Measurements from ENCODE around the gene CCDC3. TPM values are rescaled to one million over a fixed set of nuclear protein-coding genes. Genes with fewer than 3 reads are reported as not detected.
"Not testable (repeated sequence)": the region's sequence is repeated elsewhere in the genome, so short reads cannot be mapped to it uniquely, and the experiment has no call there.

The CCDC3 gene
- total and polyA plus RNA-seq, 5 experiments from 2014 or later: 0.10 TPM; not detected in 4

DNA sequence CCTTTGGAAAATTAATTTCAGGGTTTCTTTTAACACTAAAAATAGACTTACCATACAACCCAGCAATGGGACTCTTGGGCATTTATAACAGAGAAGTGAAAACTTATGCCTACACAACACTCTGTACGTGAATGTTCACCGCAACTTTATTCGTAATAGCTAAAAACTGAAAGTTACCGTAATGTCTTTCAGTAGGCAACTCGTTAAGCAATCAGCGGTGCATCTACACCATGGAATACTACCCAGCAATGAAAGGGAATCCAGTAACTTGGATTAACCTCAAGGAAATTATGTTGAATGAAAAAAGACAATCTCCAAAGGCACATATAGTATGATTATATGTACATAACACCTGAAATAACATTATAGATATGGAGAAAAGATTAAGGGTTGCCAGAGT is 16.2 kb downstream of the CCDC3 start:
- H3K9me3 Mint-ChIP-seq: peaks cover 0 to 14% (median 5%) of the 10 kb centered on the region in 9 donors
- H3K4me3 Mint-ChIP-seq: no peak overlapping the region
- peaks cover 0 to 11% (median 3%) of the 10 kb centered on the region in 5 donors for H3K27me3 Mint-ChIP-seq
- DNase-seq (no peak), ATAC-seq (no peak)
- H3K4me1 Mint-ChIP-seq: no peaks in the 10 kb centered on the region
- POLR2A ChIA-PET: no interaction called here
- no peak overlapping the region for H3K27ac Mint-ChIP-seq
- H3K36me3 Mint-ChIP-seq: peaks cover 0 to 11% (median 0%) of the 10 kb centered on the region in 3 donors

DNA sequence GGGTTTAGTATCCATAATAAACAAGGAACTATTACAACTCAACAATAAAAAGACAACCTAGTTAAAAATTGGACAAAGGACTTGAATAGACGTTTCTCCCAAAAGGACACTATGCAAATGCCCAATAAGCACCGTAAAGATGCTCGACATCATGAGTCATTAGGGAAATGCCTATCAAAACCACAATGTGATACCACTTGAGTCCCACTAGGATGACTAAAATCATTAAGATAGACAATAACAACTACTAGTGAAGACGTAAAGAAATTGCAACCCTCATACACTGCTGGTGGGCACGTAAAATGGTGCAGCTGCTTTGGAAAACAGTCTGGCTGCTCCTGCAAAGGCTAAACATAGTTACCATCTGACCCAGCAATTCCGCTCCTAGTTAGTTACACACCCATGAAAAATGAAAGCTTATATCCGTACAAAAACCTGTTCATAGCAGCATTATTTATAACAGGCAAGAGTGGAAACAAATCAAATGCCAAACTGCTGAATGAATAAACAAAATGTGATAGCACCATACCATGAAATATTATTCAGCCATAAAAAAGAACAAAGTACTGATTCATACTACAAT is 17.3 kb downstream of the CCDC3 start:
- H3K4me3 Mint-ChIP-seq: no peak overlapping the region
- peaks cover 0 to 17% (median 8%) of the 10 kb centered on the region in 5 donors for H3K27me3 Mint-ChIP-seq
- ATAC-seq (no peak), DNase-seq (no peak)
- POLR2A ChIA-PET: no interaction called here
- no peak overlapping the region for H3K27ac Mint-ChIP-seq
- H3K4me1 Mint-ChIP-seq: no peaks in the 10 kb centered on the region
- peaks cover 0 to 11% (median 0%) of the 10 kb centered on the region in 3 donors for H3K36me3 Mint-ChIP-seq
- peaks cover 0 to 14% (median 5%) of the 10 kb centered on the region in 9 donors for H3K9me3 Mint-ChIP-seq

DNA sequence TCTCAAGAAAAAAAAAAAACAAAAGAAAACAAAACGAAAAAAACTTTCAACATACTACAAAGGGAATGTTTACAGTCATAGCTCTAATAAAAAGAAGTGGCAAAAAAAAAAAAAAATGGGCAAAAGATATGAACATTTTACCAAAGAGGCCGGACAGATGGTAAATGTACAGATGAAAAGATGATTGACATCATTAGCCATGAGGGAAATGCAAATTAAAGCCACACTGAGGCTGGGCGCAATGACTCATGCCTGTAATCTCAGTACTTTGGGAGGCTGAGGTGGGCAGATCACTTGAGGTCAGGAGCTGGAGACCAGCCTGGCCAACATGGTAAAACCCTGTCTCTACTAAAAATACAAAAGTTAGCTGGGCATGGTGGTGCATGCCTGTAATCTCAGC is 17.9 kb downstream of the CCDC3 start:
- peaks cover 0 to 14% (median 5%) of the 10 kb centered on the region in 9 donors for H3K9me3 Mint-ChIP-seq
- H3K4me1 Mint-ChIP-seq: not testable (repeated sequence)

DNA sequence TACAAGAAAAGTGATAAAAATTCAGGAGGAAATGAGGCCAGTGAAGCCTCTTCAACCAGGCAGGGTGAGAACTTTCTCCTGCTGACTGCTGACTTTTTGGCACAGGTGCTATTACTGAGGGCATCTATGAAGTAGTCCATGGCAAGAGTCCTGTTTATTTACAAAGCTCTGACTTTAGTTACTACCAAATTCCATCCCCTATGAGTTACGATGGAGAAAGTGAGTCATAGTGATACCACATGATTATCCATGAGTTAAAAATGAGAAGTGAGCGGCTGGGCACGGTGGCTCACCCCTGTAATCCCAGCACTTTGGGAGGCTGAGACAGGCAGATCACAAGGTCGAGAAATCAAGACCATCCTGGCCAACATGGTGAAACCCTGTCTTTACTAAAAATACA is 19.9 kb downstream of the CCDC3 start:
- Mint-ChIP-seq H3K9me3 (peaks cover 0 to 14% (median 5%) of the 10 kb centered on the region in 9 donors), H3K27me3 (peaks cover 8 to 32% (median 17%) of the 10 kb centered on the region in 5 donors), H3K27ac (no peak overlapping the region), H3K4me3 (no peak overlapping the region), H3K36me3 (peaks cover 0 to 11% (median 0%) of the 10 kb centered on the region in 3 donors), H3K4me1 (no peaks in the 10 kb centered on the region)
- DNase-seq: no peak
- no peak for ATAC-seq
- POLR2A ChIA-PET: no interaction called here

More for the DNA sequence above, 17.9 kb downstream of the CCDC3 start:
- DNase-seq, H3K27ac Mint-ChIP-seq, H3K4me3 Mint-ChIP-seq, ATAC-seq: not testable (repeated sequence)
- peaks cover 3 to 21% (median 15%) of the 10 kb centered on the region in 5 donors for H3K27me3 Mint-ChIP-seq
- peaks cover 0 to 11% (median 0%) of the 10 kb centered on the region in 3 donors for H3K36me3 Mint-ChIP-seq
- POLR2A ChIA-PET: interaction anchor here (0.6 kb wide), 1 partner anchor 15 kb away, joined by 3 read pairs; no protein-coding TSS in a partner anchor

DNA sequence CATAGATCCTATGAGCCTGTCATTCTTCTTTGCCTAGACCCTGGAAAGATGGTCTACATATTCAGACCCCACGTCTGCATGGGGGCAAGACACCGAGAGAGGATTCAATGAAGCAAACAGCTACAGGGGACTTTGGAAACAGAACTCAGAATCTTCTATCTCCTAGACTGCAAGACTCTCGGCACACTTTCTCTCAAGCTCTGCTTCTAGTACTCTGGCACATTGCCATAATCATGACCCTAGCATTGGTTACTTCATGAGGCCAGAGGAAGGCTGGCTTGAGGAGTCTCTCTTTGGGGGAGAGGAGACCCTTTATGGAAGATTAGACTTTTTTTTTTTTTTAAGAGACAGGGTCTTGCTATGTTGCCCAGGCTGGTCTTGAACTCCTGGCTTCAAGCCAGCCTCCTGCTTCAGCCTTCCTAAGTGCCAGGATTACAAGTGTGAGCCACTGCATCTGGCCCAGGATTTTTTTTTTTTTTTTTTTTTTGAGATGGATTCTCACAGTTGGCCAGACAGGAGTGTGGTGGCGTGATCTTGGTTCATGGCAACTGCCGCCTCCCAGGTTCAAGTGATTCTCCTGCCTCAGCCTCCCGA is 20.7 kb downstream of the CCDC3 start:
- H3K4me1 Mint-ChIP-seq: no peaks in the 10 kb centered on the region
- peaks cover 0 to 14% (median 5%) of the 10 kb centered on the region in 9 donors for H3K9me3 Mint-ChIP-seq
- POLR2A ChIA-PET: no interaction called here
- ATAC-seq (no peak), DNase-seq (no peak)
- H3K27ac Mint-ChIP-seq: no peak overlapping the region
- peaks cover 13 to 34% (median 24%) of the 10 kb centered on the region in 5 donors for H3K27me3 Mint-ChIP-seq
- no peak overlapping the region for H3K4me3 Mint-ChIP-seq
- peaks cover 0 to 11% (median 0%) of the 10 kb centered on the region in 3 donors for H3K36me3 Mint-ChIP-seq

DNA sequence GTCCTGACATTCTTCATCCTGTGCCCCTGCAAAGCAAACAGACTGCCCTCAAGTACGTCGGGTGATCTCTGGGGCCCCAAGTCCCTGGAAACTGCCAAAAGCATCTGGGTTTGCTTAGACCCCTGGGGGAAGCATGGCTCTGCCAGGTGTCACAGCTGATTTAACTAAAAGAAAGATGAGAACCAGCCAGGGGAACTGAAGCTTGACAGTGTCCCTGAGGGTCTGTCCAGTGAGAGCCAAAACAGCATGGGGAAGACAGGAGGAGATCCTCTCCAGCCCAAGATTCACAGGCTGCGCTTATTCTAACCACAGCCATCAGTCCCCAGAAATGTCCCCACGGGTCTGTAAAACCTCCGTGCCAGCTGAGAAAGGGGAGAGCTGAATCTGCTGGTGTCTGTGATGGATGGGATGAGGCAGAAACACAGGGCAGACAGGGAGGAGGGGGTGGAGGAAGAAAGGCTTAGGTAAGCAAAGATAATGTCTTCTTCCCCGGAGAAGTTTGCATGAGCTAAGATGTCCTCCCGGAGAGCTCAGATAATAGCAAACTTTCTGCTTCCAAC is 21.3 kb downstream of the CCDC3 start:
- peaks cover 14 to 34% (median 28%) of the 10 kb centered on the region in 5 donors for H3K27me3 Mint-ChIP-seq
- ATAC-seq: no peak

DNA sequence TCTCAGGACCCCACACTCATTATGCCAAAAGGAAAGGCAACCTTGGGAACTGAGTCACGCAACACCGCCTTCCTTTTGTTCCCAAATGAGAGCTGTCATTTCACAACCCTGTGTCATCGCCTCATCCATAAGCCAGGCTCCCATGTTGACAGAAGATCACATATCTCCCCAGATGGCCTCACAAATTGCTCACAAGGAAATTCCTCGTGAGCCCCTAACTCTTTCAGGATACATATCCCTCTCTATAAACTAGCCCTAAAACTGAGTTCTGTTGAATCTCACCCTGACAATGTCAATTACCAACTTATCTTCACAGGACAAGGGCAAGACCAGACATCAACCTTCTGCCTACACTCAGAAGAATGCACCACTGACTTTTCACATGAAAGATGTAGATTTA is 22.6 kb downstream of the CCDC3 start:
- ATAC-seq: no peak
- Mint-ChIP-seq H3K27me3 (peaks cover 14 to 34% (median 30%) of the 10 kb centered on the region in 5 donors), H3K4me3 (no peak overlapping the region), H3K36me3 (peaks cover 0 to 5% (median 0%) of the 10 kb centered on the region in 3 donors), H3K9me3 (peaks cover 0 to 8% (median 0%) of the 10 kb centered on the region in 9 donors), H3K4me1 (no peaks in the 10 kb centered on the region), H3K27ac (no peak overlapping the region)
- POLR2A ChIA-PET: no interaction called here
- DNase-seq: no peak

More for the DNA sequence above, 21.3 kb downstream of the CCDC3 start:
- Mint-ChIP-seq H3K27ac (peak overlapping the region in 1 of 10 donors; percentile 39), H3K36me3 (peaks cover 0 to 11% (median 0%) of the 10 kb centered on the region in 3 donors), H3K4me1 (no peaks in the 10 kb centered on the region), H3K4me3 (no peak overlapping the region), H3K9me3 (peaks cover 0 to 14% (median 3%) of the 10 kb centered on the region in 9 donors)
- no peak for DNase-seq
- POLR2A ChIA-PET: no interaction called here

DNA sequence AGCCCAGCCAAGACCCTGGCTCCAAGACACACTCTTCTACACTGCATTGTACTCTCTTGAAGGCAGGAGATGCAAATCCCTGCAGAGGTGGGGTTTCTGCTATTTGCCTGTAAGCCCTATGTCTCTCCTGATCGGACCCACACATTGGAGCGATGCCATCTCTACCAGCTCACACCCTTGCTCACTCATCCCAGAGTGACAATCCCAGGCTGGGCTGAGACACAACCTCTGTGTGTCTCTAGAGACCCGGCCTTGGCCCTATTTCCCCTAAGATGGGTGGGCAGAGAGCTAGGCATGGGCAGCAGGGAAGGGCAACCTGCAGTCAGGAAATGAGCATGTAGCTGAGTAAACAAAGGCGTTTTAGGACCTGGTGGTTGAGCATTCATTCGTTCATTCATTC is 25.6 kb downstream of the CCDC3 start:
- Mint-ChIP-seq H3K36me3 (no peaks in the 10 kb centered on the region), H3K9me3 (no peaks in the 10 kb centered on the region), H3K4me3 (no peak overlapping the region), H3K4me1 (no peaks in the 10 kb centered on the region), H3K27me3 (peaks cover 17 to 42% (median 35%) of the 10 kb centered on the region in 5 donors), H3K27ac (no peak overlapping the region)
- POLR2A ChIA-PET: no interaction called here
- DNase-seq: no peak
- ATAC-seq: no peak

DNA sequence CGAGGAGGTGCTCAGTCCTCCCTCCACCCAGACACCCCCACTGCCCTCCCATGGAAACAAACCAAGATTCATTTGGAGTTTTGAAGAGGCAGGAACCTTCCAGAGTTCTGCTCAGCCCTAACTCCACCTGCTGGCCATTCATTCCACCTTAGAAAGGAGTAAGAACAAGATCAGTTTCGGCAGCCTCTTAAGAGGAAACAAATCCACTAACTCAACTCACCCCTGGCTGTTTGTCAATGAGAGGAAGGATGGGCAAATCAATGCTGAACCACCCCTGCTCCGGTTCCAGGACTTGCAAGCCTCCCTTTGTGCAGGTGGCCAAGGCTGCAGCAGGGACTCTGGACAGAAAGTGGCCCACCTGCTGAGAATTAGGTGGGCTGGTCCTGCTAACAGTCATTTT is 26.2 kb downstream of the CCDC3 start:
- no peak overlapping the region for H3K27ac Mint-ChIP-seq
- no peak for DNase-seq
- peaks cover 13 to 42% (median 29%) of the 10 kb centered on the region in 5 donors for H3K27me3 Mint-ChIP-seq
- H3K36me3 Mint-ChIP-seq: no peaks in the 10 kb centered on the region
- ATAC-seq: no peak
- POLR2A ChIA-PET: no interaction called here
- H3K9me3 Mint-ChIP-seq: no peaks in the 10 kb centered on the region
- no peak overlapping the region for H3K4me3 Mint-ChIP-seq
- no peaks in the 10 kb centered on the region for H3K4me1 Mint-ChIP-seq

DNA sequence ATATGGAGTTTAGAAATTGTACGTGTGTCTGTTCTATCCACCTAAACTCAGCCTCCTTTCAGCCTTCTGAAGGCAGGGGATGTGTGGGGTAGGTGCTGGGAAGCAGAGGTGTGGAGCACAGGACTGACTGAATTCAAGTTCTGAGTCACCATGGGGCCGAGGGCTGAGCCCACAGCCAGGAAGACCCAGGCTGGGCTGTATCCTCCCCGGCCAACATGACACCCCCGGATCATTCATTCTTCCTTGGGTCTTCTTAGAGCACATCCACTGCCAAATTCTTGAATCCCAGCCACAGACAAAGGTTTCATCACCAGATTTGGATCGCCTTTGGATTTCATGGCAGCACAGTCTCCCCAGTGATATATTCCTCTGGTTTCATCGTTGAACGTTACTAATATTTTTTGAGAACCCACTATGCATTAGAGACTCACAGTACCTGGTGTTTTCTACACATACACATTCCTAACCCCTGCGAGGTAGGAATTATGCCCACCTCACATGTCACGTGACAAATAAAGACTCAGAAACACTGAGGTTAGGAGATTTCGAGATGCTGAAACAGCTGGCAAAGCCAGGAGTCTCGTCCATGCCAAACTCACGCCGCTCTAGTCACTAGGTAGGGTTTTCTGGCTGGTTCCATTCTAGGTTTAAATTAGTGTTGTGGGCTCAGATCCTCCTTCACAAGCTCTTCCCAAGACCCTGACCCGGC is 26.9 kb downstream of the CCDC3 start:
- POLR2A ChIA-PET: no interaction called here
- peaks cover 15 to 38% (median 26%) of the 10 kb centered on the region in 5 donors for H3K27me3 Mint-ChIP-seq
- no peak overlapping the region for H3K27ac Mint-ChIP-seq
- no peak overlapping the region for H3K4me3 Mint-ChIP-seq
- no peaks in the 10 kb centered on the region for H3K36me3 Mint-ChIP-seq
- H3K9me3 Mint-ChIP-seq: peaks cover 0 to 4% (median 0%) of the 10 kb centered on the region in 9 donors
- ATAC-seq: no peak
- no peak for DNase-seq
- no peaks in the 10 kb centered on the region for H3K4me1 Mint-ChIP-seq

DNA sequence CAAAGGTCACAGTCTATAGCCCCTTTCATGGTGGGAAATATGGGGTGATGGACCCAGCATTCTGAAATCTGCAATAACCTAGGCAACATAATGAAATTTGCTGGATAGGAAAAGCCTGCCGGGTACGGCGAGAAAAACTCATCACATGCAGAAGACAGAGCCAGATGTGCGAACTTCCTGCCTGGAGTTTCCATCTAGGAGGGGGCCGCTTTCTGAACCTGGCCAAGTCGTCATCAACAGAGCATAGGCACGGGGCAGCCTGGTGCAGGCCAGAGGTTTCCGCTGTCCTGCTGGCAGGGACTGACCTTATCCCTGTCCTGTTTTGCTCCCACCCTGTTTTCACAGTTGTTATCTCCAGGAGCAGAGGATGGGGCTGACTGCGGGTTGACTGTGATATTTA is 27.4 kb downstream of the CCDC3 start:
- POLR2A ChIA-PET: no interaction called here
- DNase-seq (no peak), ATAC-seq (no peak)
- H3K27me3 Mint-ChIP-seq: peaks cover 16 to 32% (median 22%) of the 10 kb centered on the region in 5 donors
- peaks cover 0 to 2% (median 0%) of the 10 kb centered on the region in 3 donors for H3K36me3 Mint-ChIP-seq
- H3K9me3 Mint-ChIP-seq: peaks cover 0 to 5% (median under 1%) of the 10 kb centered on the region in 9 donors
- H3K4me3 Mint-ChIP-seq: no peak overlapping the region
- H3K4me1 Mint-ChIP-seq: no peaks in the 10 kb centered on the region
- H3K27ac Mint-ChIP-seq: no peak overlapping the region

DNA sequence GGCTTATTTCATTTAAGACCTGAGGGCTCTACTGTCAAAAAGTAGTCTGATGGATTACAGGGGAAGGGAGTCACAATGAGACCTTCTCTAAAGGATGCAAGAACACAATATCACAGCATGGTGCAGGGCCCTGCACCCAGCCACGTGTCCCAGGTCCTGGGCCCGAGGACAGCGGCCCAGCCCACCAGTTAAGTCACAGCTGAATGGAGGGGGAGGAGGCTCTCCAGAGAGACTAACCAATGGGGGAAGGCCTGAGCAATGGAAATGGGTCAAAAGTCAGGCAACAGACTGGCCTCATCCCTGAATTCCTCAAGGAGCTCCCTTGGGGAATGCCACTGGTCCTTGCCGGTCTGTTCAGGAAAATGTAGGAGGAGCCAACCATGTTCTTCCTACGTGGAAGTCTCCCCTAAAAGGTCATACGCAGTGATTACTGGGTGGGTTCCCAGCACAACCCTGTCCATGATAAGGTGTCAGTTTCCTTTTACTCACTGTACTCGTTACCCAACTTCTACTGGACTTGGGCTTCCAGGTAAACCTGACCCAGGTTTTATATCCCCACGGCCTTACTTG is 28.3 kb downstream of the CCDC3 start:
- DNase-seq (no peak), ATAC-seq (no peak)
- POLR2A ChIA-PET: no interaction called here
- H3K27me3 Mint-ChIP-seq: peaks cover 15 to 25% (median 19%) of the 10 kb centered on the region in 5 donors
- H3K36me3 Mint-ChIP-seq: peaks cover 0 to 10% (median 2%) of the 10 kb centered on the region in 3 donors
- H3K4me1 Mint-ChIP-seq: no peaks in the 10 kb centered on the region
- H3K9me3 Mint-ChIP-seq: peaks cover 0 to 12% (median 8%) of the 10 kb centered on the region in 9 donors
- no peak overlapping the region for H3K27ac Mint-ChIP-seq
- no peak overlapping the region for H3K4me3 Mint-ChIP-seq
